ENCODE data around the gene IGSF21.

DNA sequence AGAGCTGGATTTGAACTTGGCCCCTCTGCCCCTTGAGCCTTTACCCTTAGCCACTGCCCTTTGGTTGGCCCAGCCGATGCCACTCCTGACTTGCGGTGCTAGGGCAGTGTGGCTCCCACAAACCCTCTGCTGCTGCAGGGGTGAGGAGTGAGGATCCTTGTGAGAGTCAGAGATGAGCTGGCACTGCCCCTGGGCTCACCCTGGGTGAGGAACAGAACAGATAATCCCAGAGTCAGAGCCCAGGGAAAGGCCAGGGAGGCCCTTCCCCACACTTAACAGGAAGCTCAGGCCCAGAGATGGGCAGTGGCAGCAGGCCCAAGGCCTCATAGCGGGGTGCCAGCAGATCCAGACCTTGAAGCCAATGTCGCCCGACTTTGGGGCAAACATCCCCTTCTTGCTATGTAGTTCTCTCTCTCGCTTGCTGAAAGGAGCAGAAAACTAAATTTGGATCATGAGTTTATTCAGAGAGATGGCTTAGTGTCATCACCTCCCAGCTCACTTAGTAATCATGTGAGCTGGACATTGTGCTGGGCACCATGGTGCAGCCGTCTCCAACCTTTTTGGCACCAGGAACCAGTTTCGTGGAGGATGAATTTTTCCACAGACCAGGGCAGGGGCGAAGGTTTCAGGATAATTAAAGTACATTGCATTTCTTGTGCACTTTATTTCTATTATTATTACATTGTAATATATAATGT lies 81.4 kb downstream of the IGSF21 start:
- TF ChIP-seq POLR2A (IDR thresholded peaks at IDR 0.05) (no peak), CTCF (IDR thresholded peaks at IDR 0.05) (no peak)

All from tibial nerve (tissue), 3 donors.